ENCODE results near the gene PLAU. TPM values are rescaled to one million over a fixed set of nuclear protein-coding genes. Genes with fewer than 3 reads are reported as not detected.

PLAU gene
- total and polyA plus RNA-seq, 2 of the 4 experiments (the other 2 are of a cell fraction), result 123 to 283 TPM

DNA sequence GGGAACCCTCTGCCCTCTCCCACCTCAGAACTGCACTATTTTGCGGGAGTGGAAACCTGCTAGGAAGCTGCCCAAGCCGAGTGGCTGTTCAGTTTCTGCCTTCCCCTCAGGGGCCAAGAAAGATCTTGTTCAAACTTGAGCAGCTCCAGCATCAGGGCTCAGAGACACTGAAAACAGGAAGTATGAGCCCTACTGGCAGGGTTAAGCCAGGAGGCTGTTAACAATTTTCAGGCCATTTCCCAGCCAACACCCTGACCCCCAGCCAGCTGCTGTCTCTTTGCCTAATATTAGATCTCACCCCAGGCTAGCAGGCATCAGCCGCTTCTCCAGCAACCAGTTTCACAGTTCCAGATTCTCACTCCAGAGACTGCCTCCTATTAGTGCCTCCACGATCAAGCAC lies 9.2 kb downstream of the PLAU start (continued):
- TF ChIP-seq SMC3 (IDR thresholded peaks at IDR 0.05; ENCODE audit: low read depth, low read length), result no peak

DNA sequence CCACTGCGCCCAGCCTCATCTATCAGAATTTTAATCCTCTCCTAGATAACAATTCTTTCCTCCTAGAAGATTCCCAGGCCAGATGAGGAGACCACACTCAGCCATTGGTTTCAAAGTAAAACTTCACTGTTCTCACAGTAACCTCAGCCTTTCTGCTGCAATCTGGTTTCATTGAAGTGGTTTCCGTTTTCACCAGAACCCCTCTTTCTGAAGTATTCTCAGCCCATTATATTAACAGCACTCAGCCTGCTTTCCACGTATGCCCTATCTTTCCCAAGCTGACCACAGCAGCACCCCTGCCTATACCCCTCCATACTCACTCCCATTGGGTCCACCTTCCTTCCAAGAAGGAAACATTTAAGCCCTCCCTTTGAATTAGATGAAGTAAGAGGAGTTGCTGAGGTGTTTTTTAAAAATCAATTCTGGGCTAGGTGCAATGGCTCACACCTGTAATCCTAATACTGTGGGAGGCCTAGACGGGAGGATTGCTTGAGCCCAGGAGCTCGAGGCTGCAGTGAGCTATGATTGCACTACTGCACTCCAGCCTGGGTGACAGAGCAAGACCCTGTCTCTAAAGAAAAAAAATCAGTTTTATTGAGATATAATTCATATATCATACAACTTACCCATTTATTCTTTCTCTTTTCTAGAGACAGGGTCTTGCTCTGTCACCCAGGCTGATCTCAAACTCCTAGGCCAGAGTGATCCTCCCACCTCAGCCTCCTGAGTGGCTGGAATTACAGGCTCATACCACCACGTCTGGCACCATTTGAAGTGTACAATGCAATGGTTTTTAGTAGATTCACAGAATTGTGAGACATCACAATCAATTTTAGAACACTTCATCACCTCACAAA lies 11.3 kb downstream of the PLAU start:
- no peak overlapping the region for H2AK9ac ChIP-seq (replicated peaks; ENCODE audit: low read depth, low read length, poor library complexity)
- TF ChIP-seq, protein P1, sequence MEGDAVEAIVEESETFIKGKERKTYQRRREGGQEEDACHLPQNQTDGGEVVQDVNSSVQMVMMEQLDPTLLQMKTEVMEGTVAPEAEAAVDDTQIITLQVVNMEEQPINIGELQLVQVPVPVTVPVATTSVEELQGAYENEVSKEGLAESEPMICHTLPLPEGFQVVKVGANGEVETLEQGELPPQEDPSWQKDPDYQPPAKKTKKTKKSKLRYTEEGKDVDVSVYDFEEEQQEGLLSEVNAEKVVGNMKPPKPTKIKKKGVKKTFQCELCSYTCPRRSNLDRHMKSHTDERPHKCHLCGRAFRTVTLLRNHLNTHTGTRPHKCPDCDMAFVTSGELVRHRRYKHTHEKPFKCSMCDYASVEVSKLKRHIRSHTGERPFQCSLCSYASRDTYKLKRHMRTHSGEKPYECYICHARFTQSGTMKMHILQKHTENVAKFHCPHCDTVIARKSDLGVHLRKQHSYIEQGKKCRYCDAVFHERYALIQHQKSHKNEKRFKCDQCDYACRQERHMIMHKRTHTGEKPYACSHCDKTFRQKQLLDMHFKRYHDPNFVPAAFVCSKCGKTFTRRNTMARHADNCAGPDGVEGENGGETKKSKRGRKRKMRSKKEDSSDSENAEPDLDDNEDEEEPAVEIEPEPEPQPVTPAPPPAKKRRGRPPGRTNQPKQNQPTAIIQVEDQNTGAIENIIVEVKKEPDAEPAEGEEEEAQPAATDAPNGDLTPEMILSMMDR (conservative IDR thresholded peaks at IDR 0.05; ENCODE audit: low read depth, low read length), result no peak
- TF ChIP-seq, protein P2, sequence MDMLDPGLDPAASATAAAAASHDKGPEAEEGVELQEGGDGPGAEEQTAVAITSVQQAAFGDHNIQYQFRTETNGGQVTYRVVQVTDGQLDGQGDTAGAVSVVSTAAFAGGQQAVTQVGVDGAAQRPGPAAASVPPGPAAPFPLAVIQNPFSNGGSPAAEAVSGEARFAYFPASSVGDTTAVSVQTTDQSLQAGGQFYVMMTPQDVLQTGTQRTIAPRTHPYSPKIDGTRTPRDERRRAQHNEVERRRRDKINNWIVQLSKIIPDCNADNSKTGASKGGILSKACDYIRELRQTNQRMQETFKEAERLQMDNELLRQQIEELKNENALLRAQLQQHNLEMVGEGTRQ (IDR thresholded peaks at IDR 0.05; ENCODE audit: low read depth, low read length), result no peak
- no peak for TF ChIP-seq POLR2A (IDR thresholded peaks at IDR 0.05; ENCODE audit: low read depth, low read length)
- no peak for TF ChIP-seq RAD21 (IDR thresholded peaks at IDR 0.05; ENCODE audit: low read length)
- no peak for TF ChIP-seq CEBPB (IDR thresholded peaks at IDR 0.05; ENCODE audit: low read depth, low read length)
- TF ChIP-seq MAFK (IDR thresholded peaks at IDR 0.05; ENCODE audit: low read depth, low read length), result no peak
- no peak for TF ChIP-seq MAZ (IDR thresholded peaks at IDR 0.05; ENCODE audit: borderline replicate concordance, low read depth, low read length)
- no peak for TF ChIP-seq MXI1 (IDR thresholded peaks at IDR 0.05; ENCODE audit: borderline replicate concordance, low read depth, low read length)
- TF ChIP-seq SMC3 (IDR thresholded peaks at IDR 0.05; ENCODE audit: low read depth, low read length), result no peak
- TF ChIP-seq, protein P3, sequence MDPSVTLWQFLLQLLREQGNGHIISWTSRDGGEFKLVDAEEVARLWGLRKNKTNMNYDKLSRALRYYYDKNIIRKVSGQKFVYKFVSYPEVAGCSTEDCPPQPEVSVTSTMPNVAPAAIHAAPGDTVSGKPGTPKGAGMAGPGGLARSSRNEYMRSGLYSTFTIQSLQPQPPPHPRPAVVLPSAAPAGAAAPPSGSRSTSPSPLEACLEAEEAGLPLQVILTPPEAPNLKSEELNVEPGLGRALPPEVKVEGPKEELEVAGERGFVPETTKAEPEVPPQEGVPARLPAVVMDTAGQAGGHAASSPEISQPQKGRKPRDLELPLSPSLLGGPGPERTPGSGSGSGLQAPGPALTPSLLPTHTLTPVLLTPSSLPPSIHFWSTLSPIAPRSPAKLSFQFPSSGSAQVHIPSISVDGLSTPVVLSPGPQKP (IDR thresholded peaks at IDR 0.05; ENCODE audit: borderline replicate concordance, low read depth, low read length), result no peak
- TF ChIP-seq FOS (IDR thresholded peaks at IDR 0.05; ENCODE audit: low read depth, low read length), result no peak
- no peak for TF ChIP-seq BHLHE40 (IDR thresholded peaks at IDR 0.05; ENCODE audit: low read depth, low read length)

More for the DNA sequence above, 11.3 kb downstream of the PLAU start:
- no peak overlapping the region for H2BK5ac ChIP-seq (ENCODE audit: low read depth, low read length, poor library complexity, severe bottlenecking)
- WGBS, 2 experiments (ENCODE audit: extremely low coverage in 2 of 2, insufficient read length in 1 of 2), result 70% methylated on average over 2 of the region's 6 CpGs; no CpG with 5 or more reads in 1 of the 2 experiments
- no peak overlapping the region for H4K5ac ChIP-seq (ENCODE audit: low read depth, low read length)
- H2AFZ ChIP-seq (replicated peaks; ENCODE audit: low read length, poor library complexity), result no peak overlapping the region
- no peak overlapping the region for H2BK15ac ChIP-seq (ENCODE audit: low read depth, low read length)
- H3K14ac ChIP-seq (replicated peaks; ENCODE audit: low read depth, low read length), result no peak overlapping the region
- no peak overlapping the region for H2BK20ac ChIP-seq (ENCODE audit: low read depth, low read length)
- H3K79me1 ChIP-seq (ENCODE audit: low read depth in 1 of 2, low read length in 2 of 2), result no peaks in the 10 kb centered on the region
- CTCF ChIA-PET, result no interaction called here
- H2AK5ac ChIP-seq (ENCODE audit: low read depth, low read length), result no peak overlapping the region
- no peak overlapping the region for H3K23ac ChIP-seq (ENCODE audit: low read depth, low read length)
- H3K18ac ChIP-seq (ENCODE audit: low read depth, low read length), result no peak overlapping the region
- no peak overlapping the region for H4K91ac ChIP-seq (ENCODE audit: insufficient read depth, low read depth, low read length)
- no peak overlapping the region for H3K27ac ChIP-seq (ENCODE audit: insufficient read depth, low read length)
- H4K20me1 ChIP-seq (ENCODE audit: insufficient read depth, low read length), result peaks cover 7% of the 10 kb centered on the region
- no peak overlapping the region for H3K9ac ChIP-seq (ENCODE audit: low read depth, low read length)
- DNase-seq (no peak), ATAC-seq (ENCODE audit: low read depth) (no peak)
- no peak overlapping the region for H3K4me2 ChIP-seq (ENCODE audit: low read depth, low read length)
- H3K36me3 ChIP-seq (ENCODE audit: control insufficient read depth, insufficient read depth, low read length), result 0 out of 2 replicates have a peak, but pooled peaks cover 2% of the 10 kb centered on the region
- H3K56ac ChIP-seq (ENCODE audit: extremely low read depth, insufficient read depth, low read length), result no peak overlapping the region
- H3K4me3 ChIP-seq (ENCODE audit: insufficient read depth, low read depth, low read length), result no peak overlapping the region
- H3K4me1 ChIP-seq (ENCODE audit: control insufficient read depth, insufficient read depth, low read length), result peaks cover 7% of the 10 kb centered on the region
- no TSS peak for BruUV-seq (replicated peaks)
- no peaks in the 10 kb centered on the region for H3K9me3 ChIP-seq (ENCODE audit: control insufficient read depth, insufficient read depth, low read length)
- POLR2A ChIA-PET (ENCODE audit: unreplicated experiment), result no interaction called here
- H4K8ac ChIP-seq (ENCODE audit: low read depth in 2 of 2, low read length in 2 of 2), result no peak overlapping the region
- dilution Hi-C loops (cut with HindIII; ENCODE audit: low sequenced_read_pairs, unreplicated experiment) (no loop called here), intact Hi-C loops (cut with micrococcal nuclease) (no loop called here), in situ Hi-C loops (cut with MboI; ENCODE audit: low sequenced_read_pairs) (no loop called here)
- no peak overlapping the region for H3K4ac ChIP-seq (ENCODE audit: low read depth, low read length)
- peaks cover 7% of the 10 kb centered on the region for H3K9me1 ChIP-seq (ENCODE audit: insufficient read depth, low read length)
- H2BK120ac ChIP-seq (ENCODE audit: low read depth, low read length), result no peak overlapping the region
- H3K27me3 ChIP-seq (ENCODE audit: control insufficient read depth, insufficient read depth, low read length), result no peaks in the 10 kb centered on the region
